Peyer's patch (tissue), 4 donors: ENCODE data around the gene SLC29A4.

Experiments
- POLR2A ChIP-seq, 2 donors: fragments of 450-650 bp; IDR thresholded peaks; one replicate each; pipeline ENCODE4 v1.5.1; 2017; ENCODE audit warnings: antibody characterized with exemption in 2 of 2, mild to moderate bottlenecking in 2 of 2, moderate library complexity in 2 of 2
- TF ChIP-seq, protein P1 (sequence below), 6 experiments: fragments of 450-650 bp in 4 of 6; fragments of 200-600 bp in 2 of 6; sonication (generic) in 1 of 6; IDR thresholded peaks; one replicate each; pipeline ENCODE4 v1.5.1; 2017 to 2019; ENCODE audit warnings: antibody characterized with exemption in 6 of 6, mild to moderate bottlenecking in 3 of 6, moderate library complexity in 1 of 6

DNA sequence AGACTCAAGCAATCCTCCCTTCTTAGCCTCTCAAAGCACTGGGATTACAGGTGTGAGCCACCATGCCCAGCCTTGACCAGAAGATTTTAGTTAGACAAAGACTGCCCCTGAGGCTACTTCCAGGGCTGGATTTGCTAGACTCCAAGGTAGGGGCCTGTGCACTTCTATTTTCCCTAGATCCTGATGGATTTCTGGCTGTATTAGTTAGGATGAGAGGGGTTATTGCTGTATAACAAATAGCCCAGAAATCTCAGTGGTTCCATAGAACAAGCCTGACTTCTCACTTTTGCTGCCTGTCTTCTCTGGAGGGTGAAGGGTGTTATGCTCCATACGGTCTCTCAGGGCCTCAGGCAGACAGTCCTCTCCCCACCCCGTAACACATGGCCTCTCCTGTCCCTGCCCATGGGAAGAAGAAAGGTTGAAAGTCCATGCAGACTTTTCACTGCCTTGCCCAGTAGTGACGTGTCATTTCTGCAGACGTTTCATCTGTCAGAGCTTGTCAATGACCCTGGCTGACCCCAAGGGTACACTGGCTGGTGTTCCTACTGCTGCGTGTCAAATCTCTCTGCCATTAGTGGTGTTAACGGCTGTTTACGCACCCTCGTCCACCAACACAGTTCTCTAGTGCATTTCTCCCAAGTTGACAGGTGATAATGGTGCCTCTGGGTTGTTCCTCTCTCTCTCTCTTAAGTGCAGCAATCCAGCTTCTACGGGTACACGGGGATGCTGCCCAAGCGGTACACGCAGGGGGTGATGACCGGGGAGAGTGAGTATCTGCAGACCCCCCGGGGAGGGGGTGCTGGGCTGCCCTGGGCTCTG lies 11.6 kb downstream of the SLC29A4 start:
- no peak for TF ChIP-seq POLR2A (IDR thresholded peaks at IDR 0.05)
- TF ChIP-seq, protein P1, sequence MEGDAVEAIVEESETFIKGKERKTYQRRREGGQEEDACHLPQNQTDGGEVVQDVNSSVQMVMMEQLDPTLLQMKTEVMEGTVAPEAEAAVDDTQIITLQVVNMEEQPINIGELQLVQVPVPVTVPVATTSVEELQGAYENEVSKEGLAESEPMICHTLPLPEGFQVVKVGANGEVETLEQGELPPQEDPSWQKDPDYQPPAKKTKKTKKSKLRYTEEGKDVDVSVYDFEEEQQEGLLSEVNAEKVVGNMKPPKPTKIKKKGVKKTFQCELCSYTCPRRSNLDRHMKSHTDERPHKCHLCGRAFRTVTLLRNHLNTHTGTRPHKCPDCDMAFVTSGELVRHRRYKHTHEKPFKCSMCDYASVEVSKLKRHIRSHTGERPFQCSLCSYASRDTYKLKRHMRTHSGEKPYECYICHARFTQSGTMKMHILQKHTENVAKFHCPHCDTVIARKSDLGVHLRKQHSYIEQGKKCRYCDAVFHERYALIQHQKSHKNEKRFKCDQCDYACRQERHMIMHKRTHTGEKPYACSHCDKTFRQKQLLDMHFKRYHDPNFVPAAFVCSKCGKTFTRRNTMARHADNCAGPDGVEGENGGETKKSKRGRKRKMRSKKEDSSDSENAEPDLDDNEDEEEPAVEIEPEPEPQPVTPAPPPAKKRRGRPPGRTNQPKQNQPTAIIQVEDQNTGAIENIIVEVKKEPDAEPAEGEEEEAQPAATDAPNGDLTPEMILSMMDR (IDR thresholded peaks at IDR 0.05) = no peak
